ENCODE data around the gene EBF3. TPM values are rescaled to one million over a fixed set of nuclear protein-coding genes. Genes with fewer than 3 reads are reported as not detected.

The EBF3 gene
- total and polyA plus RNA-seq, 9 of the 15 experiments (the other 6 are each of a cell fraction or from before 2014, with no cell fraction given): not detected

GRCh38 chr10:129911451-129912165, 52.5 kb downstream of the EBF3 start:
- no peak overlapping the region for H2AFZ ChIP-seq (ENCODE audit: low read depth, low read length)
- no TSS peak for BruUV-seq (replicated peaks)
- H3K4me1 ChIP-seq (replicated peaks in 1 of 2; ENCODE audit: control insufficient read depth in 2 of 2, insufficient read depth in 2 of 2, low read length in 2 of 2): no peaks in the 10 kb centered on the region
- H3K9ac ChIP-seq (ENCODE audit: insufficient read depth in 1 of 2, low read depth in 2 of 2, low read length in 2 of 2): no peak overlapping the region
- H3K27ac ChIP-seq (ENCODE audit: extremely low read depth, low read depth, low read length): no peak overlapping the region
- no peak for DNase-seq (ENCODE audit: extremely low read depth in 1 of 4, low spot score in 3 of 4)
- no peaks in the 10 kb centered on the region for H4K20me1 ChIP-seq (replicated peaks; ENCODE audit: control insufficient read depth, insufficient read depth, low read length)
- H3K9me3 ChIP-seq (replicated peaks; ENCODE audit: control insufficient read depth, insufficient read depth, low read depth, low read length): no peaks in the 10 kb centered on the region
- FAIRE-seq: no peak
- no peak overlapping the region for H3K4me2 ChIP-seq (ENCODE audit: insufficient read depth, low read length)
- H3K27me3 ChIP-seq (ENCODE audit: control insufficient read depth in 2 of 2, insufficient read depth in 2 of 2, low read length in 2 of 2): peaks cover 0 to 11% of the 10 kb centered on the region in 2 experiments; a peak in 3 of 5 replicates
- CTCF ChIA-PET (ENCODE audit: low intra/inter-chr PET ratio): no interaction called here
- no peak overlapping the region for H3K4me3 ChIP-seq
- in situ Hi-C loops (cut with MboI): no loop called here
- intact Hi-C loops (cut with micrococcal nuclease): no loop called here
- no peaks in the 10 kb centered on the region for H3K79me2 ChIP-seq (ENCODE audit: control insufficient read depth, insufficient read depth, low read length)
- ATAC-seq: no peak
- POLR2A ChIA-PET: no interaction called here
- 0% methylated on average over 15 of the region's 22 CpGs for WGBS (ENCODE audit: insufficient coverage, low coverage, missing lambda C conversion rate)
- H3K9me1 ChIP-seq (ENCODE audit: control insufficient read depth, insufficient read depth, low read length): no peaks in the 10 kb centered on the region
- H3K36me3 ChIP-seq (ENCODE audit: control insufficient read depth, insufficient read depth, low read length): no peaks in the 10 kb centered on the region
- TF ChIP-seq ZC3H8 (IDR thresholded peaks at IDR 0.05) (no peak), MNT (conservative IDR thresholded peaks at IDR 0.05) (no peak), POLR2G (IDR thresholded peaks at IDR 0.05; ENCODE audit: low read depth, low read length) (no peak), ZBTB49 (CRISPR knock-in tag; IDR thresholded peaks at IDR 0.05; ENCODE audit: borderline replicate concordance) (no peak), MYC (IDR thresholded peaks at IDR 0.05; ENCODE audit: low read depth, low read length) (no peak), MYC (CRISPR knock-in tag; IDR thresholded peaks at IDR 0.05; ENCODE audit: borderline replicate concordance, low read depth) (no peak), GMEB1 (CRISPR knock-in tag; IDR thresholded peaks at IDR 0.05) (no peak), TEAD1 (CRISPR knock-in tag; IDR thresholded peaks at IDR 0.05) (no peak), ARID3A (IDR thresholded peaks at IDR 0.05; ENCODE audit: borderline replicate concordance, low read depth, low read length) (no peak), ZBTB43 (CRISPR knock-in tag; IDR thresholded peaks at IDR 0.05) (no peak)
